T-helper 2 cell treated with Interferon-gamma antibody and Interleukin-4, amounts not matched to agents 100 ng/mL and 5 ng/mL, for 36 hours (primary cell): ENCODE data around the gene PUDP. TPM values are rescaled to one million over a fixed set of nuclear protein-coding genes. Genes with fewer than 3 reads are reported as not detected.

Experiments
- intact Hi-C: fragments of 100-400 bp; cut with micrococcal nuclease; formaldehyde crosslinking; loops from one replicate; pipeline ENCODE4 v1.15.1; 2023
- total RNA-seq: library from RNA; stranded (reverse); gene quantifications from 2 replicates; pipeline ENCODE4 v1.2.3, GENCODE V29; 2022

Gene PUDP
- total RNA-seq, 1 donor from 2014 or later: 20.2 TPM

DNA sequence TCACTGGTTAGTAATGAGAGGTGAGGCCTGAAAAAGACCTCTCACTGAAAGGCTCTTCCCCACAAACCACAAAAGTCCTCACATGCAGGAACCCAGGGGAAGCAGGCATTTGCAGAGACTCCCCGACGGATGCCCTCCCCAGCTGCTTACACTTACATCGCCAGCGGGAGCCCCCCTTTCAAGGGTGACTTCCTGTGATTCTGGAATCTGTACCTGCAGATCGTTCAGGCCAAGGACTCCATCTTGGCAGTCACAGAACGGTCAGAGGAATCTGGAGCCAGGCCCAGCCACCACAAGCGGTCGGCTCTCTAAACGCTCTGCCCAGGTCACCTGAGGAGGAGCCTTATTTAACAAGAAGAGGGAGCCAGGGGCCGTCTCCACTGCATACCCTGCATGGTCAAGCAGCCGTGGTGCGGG is 71.7 kb downstream of the PUDP start:
- intact Hi-C loops: no loop called here

DNA sequence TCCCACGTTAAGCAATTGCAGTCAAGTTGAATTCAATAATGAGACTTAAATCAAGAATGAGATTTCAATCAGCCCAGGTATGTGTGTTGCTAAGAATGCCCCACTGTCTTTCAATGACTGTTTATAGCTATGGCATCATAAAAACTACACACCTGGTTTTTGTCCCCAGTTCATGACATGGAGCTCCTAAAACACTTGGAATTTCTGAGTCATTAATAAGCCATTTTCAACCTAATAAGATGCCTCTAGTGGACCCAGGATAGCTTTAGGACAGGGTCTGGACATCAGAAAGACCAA is 73.1 kb downstream of the PUDP start:
- intact Hi-C loops: no loop called here

DNA sequence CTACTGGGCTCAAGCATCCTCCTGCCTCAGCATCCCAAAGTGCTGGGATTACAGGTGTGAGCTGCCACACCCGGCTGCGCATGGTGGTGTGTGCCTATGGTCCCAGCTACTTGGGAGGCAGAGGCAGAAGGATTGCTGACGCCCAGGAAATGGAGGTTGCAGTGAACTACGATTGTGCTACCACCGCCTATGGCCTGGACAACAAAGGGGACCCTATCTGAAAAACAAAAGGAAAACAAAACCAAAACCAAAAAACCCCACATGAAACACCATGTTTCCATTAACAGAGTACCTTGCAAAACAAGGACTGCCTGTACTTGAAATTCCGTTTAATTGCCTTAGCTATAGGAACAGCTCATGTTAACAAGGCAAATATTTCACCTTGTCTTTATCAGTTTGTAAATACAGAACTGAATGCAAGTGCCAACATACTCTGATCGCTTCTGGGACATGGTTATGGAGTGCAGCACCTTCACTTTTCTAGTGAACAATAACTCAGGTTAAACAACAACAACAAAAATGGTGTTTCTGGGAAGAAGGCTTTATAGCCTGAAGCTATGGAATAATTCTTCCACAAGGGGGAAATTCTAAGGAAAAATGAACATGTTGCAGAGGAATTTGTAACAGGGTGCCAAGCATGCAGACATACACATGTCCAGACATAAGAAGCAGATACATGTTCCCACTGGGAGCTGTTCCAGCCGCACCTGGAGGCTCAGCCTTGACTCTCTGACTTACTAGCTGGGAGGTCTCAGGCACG is 73.6 kb downstream of the PUDP start:
- intact Hi-C loops: no loop called here

DNA sequence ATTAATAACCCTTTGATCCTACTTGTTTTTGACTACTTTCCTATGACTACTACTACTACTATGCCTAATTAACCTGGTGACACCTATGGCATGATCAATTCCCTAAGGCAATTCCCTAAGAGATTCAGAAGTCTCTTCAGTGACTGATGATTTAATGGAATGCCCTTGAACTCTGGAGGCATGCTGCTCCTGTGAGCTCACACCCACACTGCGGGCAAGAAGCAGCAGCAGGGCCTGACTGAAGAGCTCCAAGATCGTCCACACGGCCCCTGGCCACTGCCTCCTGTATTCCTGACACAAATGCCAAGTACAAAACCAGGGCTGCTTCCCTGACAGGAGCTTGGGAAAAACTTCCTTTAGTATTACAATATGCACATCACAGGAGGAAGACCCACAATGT is 74.6 kb downstream of the PUDP start:
- intact Hi-C loops: no loop called here

DNA sequence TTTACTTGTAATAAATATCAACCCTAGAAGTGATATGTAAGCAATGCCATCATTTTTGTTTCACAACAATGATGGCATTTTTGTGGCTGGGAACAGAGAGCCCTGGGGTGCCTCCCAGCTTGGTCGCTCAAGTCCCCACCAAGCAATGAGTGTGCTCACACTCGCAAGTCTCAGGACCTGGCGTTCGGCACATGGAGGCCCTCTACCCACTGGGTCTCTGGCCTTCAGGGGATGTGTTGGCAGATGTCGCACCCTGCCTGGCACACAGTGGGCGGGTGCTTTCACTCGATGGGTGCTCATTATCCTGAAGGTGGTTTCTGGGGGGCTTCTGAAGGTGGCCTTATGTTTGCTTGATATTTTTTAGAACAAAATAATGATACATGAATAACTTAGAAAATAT is 75.1 kb downstream of the PUDP start:
- intact Hi-C loops: no loop called here

DNA sequence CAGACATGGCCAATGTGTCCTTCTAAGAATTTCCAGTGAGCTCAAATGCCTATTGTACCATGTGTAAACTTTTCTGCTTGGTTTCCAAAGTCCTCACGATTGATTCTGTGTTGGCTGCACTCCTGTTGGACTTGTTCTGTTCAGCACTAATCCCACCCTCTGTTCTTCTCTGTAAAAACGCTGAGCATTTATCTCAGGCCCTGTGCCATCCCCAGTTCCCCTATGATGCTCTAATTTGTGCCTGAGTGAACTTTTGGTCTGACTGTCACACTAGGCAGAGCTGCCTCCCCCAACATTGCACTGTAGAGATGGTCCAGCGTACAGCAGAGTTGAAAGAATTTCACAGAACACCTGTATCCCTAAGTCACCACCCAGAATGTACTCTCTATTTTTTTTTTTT is 76.6 kb downstream of the PUDP start:
- intact Hi-C loops: no loop called here

DNA sequence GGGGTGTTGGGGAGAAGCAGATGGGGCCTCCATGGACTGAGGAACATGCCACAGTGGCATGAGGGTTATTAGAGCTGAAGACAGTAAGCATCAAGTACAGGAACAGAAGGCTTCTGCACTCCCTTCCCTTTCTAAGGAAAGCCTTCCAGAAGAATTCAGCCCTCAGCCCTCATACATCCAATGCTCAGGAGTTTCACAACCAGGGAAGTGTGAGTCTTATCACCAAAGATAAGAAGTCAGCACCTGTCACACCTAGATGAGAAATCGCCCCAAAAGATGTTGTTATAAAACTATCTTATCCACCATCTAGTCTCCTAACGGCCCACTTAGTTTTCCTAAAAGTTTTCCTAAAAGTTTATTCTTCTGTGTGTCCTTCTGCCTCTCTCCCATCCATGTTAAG is 78.4 kb downstream of the PUDP start:
- intact Hi-C loops: no loop called here

DNA sequence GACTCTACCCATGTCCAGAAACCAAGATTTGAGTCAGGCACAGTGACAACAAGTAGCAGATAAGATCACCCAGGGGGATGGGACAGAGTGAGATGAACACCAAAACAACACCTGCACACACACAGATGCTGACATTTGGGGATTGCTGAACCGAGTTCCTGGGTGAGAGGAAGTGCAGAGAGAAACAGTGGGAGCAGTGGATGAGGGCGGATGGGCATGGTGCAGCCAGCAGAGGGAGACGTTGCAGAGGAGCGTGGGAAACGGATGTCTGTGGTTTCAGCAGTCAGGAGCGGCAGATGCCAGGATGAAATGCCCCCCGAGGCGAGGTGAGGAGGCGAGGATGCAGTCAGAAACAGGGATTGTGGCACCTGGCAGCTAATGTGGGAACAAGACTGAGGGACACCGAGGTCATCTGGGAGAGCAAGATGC is 79.0 kb downstream of the PUDP start:
- intact Hi-C loops: no loop called here

DNA sequence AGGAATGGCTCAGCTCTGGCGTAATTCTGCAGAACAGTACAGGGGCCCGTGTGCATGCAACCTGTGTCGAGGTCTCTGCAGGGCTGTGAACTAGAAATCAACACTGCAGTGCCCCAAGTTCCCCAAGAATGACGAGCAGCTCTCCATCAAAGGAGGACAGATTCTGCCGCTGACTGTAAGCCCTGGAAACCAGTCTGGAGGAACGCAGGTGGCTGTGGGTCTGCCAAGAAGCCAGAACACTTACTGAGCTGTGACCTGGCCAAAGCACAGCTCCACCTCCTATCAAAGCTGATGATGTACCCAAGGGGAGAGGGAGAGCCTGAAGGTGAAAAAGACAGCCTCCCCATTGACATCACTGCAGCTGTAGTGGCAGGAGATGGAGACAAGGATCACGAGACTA is 80.7 kb downstream of the PUDP start:
- intact Hi-C loops: no loop called here

DNA sequence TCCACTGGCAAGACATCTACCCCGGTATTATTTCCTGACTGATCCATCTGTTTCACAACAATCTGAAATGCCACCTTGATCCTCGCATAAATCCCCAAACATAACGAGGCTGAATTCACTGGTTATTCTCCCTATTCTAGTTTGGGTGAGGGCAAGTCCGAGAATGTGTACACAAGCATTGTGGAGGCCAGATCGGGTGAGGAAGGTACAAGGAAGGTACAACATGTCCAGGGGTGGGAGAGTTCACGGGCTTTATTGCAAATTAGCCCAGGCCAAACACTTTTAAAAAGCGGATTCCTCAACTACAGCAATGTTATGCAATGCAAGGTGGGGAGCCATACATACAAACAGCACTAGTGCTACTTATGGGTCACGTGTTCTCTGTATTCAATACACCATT is 82.5 kb downstream of the PUDP start:
- intact Hi-C loops: no loop called here

DNA sequence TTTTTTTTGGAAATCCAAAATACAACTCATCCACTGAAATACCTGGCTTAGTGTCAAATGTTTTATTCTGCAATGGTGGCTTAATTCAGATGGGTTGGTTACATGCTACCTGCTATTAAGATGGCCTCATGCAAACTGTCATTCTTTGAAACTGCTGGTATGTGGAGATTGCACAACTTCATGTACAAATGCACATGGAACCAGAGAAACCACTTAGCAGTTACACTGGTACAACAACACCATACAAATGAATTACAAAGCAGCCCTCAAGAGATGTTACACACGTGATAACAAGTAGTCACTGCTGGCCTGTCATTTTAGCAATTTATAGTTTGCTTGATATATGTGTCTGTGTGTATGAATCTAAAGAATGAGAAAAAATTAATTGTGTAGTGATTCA is 85.0 kb downstream of the PUDP start:
- intact Hi-C loops: no loop called here

DNA sequence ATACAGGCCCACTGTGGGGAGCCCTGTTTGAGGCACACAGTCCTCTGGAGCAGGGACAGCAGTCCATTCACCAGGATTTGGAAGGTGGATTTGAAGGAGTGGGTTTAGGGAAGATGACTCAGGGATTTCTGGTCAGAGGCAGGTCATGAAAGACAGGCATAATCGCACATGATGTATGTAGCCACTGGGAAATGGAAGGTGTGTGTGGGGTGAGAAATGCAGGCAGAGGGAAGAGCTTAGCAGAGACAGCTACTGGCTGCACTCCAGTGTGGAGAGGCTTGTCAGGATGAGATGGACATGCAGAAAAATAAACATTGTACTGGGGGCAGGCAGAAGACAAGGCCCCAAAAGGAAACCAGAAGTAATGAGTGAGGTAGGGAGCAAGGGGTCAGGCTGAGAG is 85.7 kb downstream of the PUDP start:
- intact Hi-C loops: no loop called here

DNA sequence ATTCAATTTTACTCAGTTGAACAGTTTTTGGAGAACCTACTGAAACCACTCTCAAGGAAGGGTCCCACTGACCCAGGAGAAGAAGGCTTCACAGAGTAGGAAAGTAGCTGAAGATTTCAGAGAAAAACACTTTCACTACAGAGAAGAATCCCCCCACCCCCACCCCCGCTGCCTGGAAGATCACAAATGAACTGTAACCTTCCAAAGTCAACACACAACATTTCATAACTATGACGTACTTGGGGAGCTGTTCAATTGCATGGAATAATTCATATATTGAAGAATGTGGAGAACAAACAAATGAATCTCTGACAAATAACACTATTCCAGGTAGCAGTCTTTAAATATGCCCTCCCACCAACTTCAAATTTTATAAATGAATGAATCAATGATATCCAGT is 86.5 kb downstream of the PUDP start:
- intact Hi-C loops: no loop called here

DNA sequence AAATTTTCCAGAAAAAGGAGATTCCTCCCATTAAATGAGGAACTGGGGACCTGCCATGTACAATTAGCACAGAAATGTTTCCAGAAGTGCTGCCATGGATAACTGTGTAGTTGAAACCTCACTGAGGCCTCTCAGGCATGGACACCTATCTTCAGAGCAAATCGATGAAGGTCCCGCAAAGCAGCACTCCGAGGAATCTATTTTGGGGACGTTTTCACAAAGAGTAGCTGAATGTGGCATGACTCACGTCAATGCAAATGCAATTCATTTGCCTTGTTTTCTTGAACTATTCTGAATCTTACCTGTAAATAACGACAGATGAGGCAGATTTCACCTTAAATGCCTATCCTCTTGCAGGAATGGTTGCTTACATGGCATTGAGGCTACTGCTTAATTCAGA is 87.5 kb downstream of the PUDP start:
- intact Hi-C loops: no loop called here

DNA sequence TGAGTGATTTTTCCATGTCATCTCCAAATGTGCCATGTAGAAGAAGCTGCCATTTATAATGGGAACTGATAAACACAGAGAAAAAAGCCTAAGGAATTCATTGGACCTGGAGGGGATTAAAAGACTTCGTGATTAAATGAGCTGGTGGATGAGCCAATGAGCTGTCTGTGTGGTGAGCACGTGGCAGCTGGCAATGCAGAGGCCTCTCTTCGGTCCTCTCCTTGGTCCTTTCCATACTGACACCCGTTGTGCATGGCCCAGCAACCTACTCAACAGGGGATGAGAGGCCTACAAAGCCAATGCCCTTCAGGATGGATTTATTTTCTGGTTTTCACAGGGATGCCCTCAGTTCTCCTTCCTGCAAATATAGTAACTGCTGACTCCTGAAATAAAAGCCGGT is 88.1 kb downstream of the PUDP start:
- intact Hi-C loops: loop anchor here (1.0 kb wide), 1 partner anchor 24 kb away; no protein-coding TSS in a partner anchor

DNA sequence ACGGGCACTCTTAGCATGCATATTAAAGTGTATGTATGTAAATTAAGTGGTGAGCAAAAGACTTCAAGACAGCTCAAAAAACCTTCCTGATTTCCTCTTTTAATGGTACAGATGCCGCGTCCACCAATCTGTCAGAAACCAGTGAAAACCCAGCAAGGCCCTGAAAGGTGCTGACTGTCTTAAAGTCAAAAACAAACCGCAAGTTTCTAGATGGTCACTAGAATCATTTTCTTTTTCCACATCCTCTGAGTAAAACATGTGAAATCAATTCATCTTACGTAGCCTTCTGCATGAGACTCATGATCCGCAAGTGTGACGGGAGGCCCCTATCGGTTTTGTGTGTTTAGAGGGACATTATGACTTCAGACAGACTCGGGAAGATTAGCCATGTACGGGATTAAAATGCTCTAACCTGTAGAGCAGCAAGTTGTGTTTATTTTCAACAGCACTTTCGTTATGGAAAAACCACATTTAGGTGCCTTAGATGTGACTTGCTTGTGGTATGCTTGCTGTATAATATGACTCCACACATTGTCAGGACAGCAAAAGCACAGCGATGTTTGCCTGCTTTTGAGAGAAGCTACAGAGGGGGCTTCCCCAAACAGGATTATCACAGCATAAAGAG is 88.6 kb downstream of the PUDP start:
- intact Hi-C loops: loop anchor here (1.0 kb wide), 1 partner anchor 25 kb away; no protein-coding TSS in a partner anchor

DNA sequence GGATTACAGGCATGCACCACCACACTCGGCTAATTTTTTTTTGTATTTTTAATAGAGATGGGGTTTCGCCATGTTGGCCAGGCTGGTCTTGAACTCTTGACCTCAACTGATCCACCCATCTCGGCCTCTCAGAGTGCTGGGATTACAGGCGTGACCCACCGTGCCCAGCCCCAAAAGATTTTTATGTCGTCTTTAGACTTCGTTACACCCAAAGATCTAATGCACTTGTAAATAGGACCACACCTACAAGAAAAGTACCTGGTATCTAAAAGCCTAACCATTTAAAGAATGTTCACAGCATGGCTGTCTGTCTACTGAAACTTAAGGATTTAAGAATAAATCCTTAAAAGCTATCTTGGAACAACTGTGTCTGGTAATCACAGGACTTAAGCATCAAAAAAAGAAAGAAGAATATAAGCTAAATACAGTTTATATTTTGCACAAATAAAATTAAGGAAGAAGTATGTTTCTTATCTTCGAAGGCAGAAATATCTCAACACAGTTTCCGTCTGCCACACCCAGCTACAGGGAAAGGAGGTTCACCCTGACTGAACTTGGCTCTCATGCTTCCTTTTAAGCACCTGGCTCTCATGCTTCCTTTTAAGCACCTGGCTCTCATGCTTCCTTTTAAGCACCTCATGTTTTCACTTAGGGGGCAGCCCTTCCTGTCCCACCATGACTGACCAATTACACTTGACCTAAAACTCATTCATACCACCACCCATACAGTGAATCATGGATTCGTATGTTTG is 92.4 kb downstream of the PUDP start:
- intact Hi-C loops: no loop called here

DNA sequence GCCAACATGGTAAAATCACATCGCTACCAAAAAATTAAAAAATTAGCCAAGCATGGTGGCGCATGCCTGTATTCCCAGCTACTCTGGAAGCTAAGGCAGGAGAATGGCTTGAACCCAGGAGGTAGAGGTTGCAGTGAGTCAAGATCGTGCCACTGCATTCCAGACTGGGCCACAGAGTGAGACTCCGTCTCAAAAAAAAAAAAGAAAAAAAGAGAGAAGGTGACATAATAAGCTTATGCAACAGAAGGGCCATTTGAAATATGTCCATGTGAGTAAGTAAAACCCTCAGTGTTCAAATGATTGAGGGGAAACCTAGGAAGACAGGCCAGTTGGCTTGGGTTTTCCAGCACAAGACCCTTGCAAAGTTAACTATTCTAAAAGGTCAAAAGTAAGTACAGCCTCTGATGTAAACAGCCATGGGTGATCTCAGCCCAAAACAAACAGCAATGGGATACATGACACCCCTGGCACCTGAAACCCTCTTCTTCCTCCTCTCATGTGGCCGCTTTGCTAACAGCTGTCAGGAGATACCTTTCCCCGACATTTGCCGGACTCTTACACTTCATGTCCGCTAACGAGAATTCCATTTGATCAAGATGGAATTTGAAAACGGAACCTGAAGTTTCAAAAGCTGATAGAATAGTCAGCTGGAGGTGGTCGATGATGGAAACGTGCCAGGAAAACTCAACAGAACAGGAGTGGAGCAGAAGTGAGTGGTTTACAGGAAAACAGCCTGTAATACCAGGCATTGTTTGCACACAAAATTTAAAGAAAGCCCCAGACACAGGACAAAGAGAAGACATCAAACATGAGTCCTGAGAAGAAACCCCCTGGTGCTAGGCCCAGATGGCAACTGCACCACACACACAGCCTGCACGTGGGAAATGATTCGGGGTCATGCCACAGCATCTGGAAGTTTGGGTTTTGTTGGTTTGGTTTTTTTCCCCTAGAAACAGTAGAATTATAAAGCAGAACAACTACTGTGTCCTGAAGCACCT is 93.4 kb downstream of the PUDP start:
- intact Hi-C loops: no loop called here

DNA sequence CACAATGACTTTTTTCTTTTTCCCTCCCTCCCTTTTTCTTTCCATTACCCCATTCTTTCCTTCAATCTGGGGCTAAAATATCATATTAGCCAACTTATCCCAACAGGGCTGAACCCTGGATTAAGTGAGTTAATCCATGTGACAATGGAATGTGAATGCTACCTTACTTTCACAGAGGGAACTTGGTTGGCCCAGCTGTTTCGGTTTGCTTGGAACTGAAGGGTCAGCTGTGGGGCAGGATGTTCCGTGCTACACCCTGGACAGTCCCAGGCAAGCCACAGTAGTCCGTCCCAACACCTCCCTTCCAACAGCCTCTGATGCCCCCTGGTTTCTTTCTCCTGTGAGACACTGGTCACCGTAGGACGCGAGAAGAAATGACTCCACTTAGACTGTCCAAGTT is 95.4 kb downstream of the PUDP start:
- intact Hi-C loops: no loop called here

DNA sequence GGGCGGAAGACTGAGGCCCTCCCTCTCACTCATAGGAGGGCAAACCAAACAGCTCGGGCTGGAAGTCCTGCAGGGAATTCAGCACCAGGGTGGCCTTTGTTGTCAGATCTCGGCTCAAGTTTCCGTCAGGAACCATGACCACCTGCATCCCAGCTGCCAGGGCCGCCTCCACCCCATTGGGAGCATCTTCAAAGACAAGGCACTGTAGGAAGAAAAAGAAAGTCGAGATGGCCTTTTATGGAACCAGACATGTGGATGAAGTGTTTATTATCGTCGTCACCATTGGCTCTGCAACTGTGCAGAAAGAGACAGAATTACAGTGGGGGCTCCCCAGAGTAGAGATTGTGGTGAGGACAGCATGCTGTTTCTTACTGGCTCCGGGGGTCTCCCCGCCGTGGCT is 97.7 kb downstream of the PUDP start:
- intact Hi-C loops: no loop called here

DNA sequence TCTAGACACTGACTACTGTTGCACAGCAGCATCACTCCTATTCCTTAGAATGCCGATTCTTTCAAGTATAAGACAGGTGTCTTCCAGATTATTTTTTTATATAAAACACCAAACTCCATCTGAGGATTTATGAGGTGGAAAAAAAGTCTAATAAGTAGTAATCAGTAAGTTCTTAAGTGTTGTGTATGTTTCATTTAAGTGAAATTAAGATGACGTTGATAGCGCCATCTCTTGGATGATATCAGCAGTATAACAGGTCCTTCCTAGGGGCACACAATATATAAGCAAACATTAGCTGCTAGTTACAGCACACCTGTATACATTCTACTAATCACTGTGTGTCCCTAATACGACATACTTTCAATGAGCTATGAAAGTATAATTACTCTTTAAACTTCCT is 100.0 kb downstream of the PUDP start:
- intact Hi-C loops: no loop called here
